Ovary (tissue), 3 donors: Measurements from ENCODE around the gene CTDP1.

ENCODE experiments used
- CTCF ChIP-seq, 3 donors: fragments of 450-650 bp in 2 of 3; fragments of 200-600 bp in 1 of 3; IDR thresholded peaks; one replicate each; pipeline versions ENCODE4 v1.5.1 to v1.8.0; 2016 to 2022; ENCODE audit warnings: antibody characterized with exemption in 3 of 3, mild to moderate bottlenecking in 1 of 3
- POLR2A ChIP-seq: fragments of 450-650 bp; IDR thresholded peaks from one replicate; pipeline ENCODE4 v1.6.1; 2017; ENCODE audit warnings: antibody characterized with exemption, mild to moderate bottlenecking, moderate library complexity
- donor health status: DM: no; HTN: no; CAD: no.

- TF ChIP-seq POLR2A (no peak), CTCF (IDR thresholded peaks at IDR 0.05) (no peak)
These were observed 109.7 kb downstream of the CTDP1 start for GRCh38 chr18:79789091-79789891.
